H1 (cell line): ENCODE results near the gene ACAP3. TPM values are rescaled to one million over a fixed set of nuclear protein-coding genes. Genes with fewer than 3 reads are reported as not detected.

Source experiments
- CBX5 ChIP-seq: fragments of 300-800, 300-1000 bp; sonication (generic); IDR thresholded peaks from 2 replicates; pipeline ENCODE4 v1.7.1; 2016; ENCODE audit warnings: antibody characterized with exemption, low read length, low read depth
- CHD2 ChIP-seq: IDR thresholded peaks from 2 replicates; pipeline ENCODE4 v1.6.1; 2012; ENCODE audit warnings: low read length, improper control_type of control experiment
- CREB1 ChIP-seq: IDR thresholded peaks from 2 replicates; pipeline ENCODE4 v1.6.1; 2012; ENCODE audit warnings: inconsistent platforms
- HDAC2 ChIP-seq, 2 experiments: fragments of 300-600 bp in 1 of 2; sonication (generic) in 1 of 2; IDR thresholded peaks; 2 replicates each; pipeline ENCODE4 v1.6.1; 2011 to 2012; ENCODE audit warnings: low read depth in 2 of 2, low read length in 2 of 2, mild to moderate bottlenecking in 2 of 2, moderate library complexity in 2 of 2, borderline replicate concordance in 1 of 2, inconsistent platforms in 1 of 2
- PHF8 ChIP-seq: fragments of 200-600 bp; sonication (generic); conservative IDR thresholded peaks from 2 replicates; pipeline ENCODE4 v1.7.1; 2012; ENCODE audit warnings: low read depth, mild to moderate bottlenecking, inconsistent platforms, low read length, moderate library complexity
- POLR2AphosphoS5 ChIP-seq: IDR thresholded peaks from 2 replicates; pipeline ENCODE4 v1.6.1; 2011; ENCODE audit warnings: low read depth, low read length
- POU5F1 ChIP-seq: IDR thresholded peaks from 2 replicates; pipeline ENCODE4 v1.6.1; 2011; ENCODE audit warnings: low read depth, mild to moderate bottlenecking, low read length, moderate library complexity
- SIX5 ChIP-seq: IDR thresholded peaks from 2 replicates; pipeline ENCODE4 v1.6.1; 2011; ENCODE audit warnings: mild to moderate bottlenecking, low read depth, low read length
- SRF ChIP-seq: IDR thresholded peaks from 2 replicates; pipeline ENCODE4 v1.6.1; 2011; ENCODE audit warnings: mild to moderate bottlenecking, low read depth, low read length, moderate library complexity
- TBP ChIP-seq: IDR thresholded peaks from 2 replicates; pipeline ENCODE4 v1.6.1; 2011; ENCODE audit warnings: low read depth, low read length, improper control_type of control experiment
- polyA plus RNA-seq, 7 experiments: library from polyadenylated mRNA; depleted of rRNA in 3 of 7; stranded (reverse) in 5 of 7; unstranded in 2 of 7; fragments of >200 nt in 5 of 7; fragments of 200-250 nt in 2 of 7; gene quantifications; 1 replicate in 5 of 7; 2 replicates in 1 of 7; 4 replicates in 1 of 7; pipeline versions ENCODE4 v1.2.1 to v1.2.3, GENCODE V29; 2011 to 2013; ENCODE audit warnings: missing spikeins in 2 of 7, mixed read lengths in 2 of 7
- total RNA-seq: library from RNA; stranded (reverse); fragmentation: NEBNext Ultra II Directional; extraction: Animal tissue kit (Norgen Biotek cat#: 25700); gene quantifications from 2 replicates; pipeline ENCODE4 v1.2.1, GENCODE V29; 2021
- TF ChIP-seq, protein P1 (sequence below): fragments of 300-600 bp; sonication (generic); IDR thresholded peaks from 2 replicates; pipeline ENCODE4 v1.7.1; 2012; ENCODE audit warnings: low read length, moderate library complexity, mild to moderate bottlenecking, inconsistent platforms; ENCODE audit not compliant: insufficient replicate concordance
- TF ChIP-seq, protein P2 (sequence below): IDR thresholded peaks from 2 replicates; pipeline ENCODE4 v1.6.1; 2011; ENCODE audit warnings: low read length, improper control_type of control experiment

The ACAP3 gene
- total and polyA plus RNA-seq, 2 of the 8 experiments (the other 6 are each of a cell fraction or from before 2014, with no cell fraction given), result 14.8 to 28.3 TPM

DNA sequence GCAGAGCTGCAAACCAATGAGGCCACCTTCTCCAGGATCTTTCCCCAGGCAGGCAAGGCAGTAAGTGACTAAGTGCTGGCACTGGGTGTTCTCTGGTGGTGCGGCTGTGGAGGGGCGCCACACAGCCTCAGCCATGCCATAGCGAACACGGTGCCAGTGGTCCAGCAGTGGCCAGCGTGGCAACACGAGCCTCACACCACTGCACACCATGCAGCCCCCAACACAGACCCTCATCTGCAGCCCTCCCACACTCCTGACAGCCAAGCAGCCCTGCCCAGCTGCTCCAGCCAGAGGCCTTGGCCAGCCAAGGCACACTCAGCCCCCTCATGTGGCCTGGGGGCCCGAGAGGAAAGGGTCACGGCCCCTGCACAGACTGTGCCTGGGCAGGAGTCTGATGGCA, 13.7 kb upstream of the ACAP3 start (continued):
- TF ChIP-seq, protein P1, sequence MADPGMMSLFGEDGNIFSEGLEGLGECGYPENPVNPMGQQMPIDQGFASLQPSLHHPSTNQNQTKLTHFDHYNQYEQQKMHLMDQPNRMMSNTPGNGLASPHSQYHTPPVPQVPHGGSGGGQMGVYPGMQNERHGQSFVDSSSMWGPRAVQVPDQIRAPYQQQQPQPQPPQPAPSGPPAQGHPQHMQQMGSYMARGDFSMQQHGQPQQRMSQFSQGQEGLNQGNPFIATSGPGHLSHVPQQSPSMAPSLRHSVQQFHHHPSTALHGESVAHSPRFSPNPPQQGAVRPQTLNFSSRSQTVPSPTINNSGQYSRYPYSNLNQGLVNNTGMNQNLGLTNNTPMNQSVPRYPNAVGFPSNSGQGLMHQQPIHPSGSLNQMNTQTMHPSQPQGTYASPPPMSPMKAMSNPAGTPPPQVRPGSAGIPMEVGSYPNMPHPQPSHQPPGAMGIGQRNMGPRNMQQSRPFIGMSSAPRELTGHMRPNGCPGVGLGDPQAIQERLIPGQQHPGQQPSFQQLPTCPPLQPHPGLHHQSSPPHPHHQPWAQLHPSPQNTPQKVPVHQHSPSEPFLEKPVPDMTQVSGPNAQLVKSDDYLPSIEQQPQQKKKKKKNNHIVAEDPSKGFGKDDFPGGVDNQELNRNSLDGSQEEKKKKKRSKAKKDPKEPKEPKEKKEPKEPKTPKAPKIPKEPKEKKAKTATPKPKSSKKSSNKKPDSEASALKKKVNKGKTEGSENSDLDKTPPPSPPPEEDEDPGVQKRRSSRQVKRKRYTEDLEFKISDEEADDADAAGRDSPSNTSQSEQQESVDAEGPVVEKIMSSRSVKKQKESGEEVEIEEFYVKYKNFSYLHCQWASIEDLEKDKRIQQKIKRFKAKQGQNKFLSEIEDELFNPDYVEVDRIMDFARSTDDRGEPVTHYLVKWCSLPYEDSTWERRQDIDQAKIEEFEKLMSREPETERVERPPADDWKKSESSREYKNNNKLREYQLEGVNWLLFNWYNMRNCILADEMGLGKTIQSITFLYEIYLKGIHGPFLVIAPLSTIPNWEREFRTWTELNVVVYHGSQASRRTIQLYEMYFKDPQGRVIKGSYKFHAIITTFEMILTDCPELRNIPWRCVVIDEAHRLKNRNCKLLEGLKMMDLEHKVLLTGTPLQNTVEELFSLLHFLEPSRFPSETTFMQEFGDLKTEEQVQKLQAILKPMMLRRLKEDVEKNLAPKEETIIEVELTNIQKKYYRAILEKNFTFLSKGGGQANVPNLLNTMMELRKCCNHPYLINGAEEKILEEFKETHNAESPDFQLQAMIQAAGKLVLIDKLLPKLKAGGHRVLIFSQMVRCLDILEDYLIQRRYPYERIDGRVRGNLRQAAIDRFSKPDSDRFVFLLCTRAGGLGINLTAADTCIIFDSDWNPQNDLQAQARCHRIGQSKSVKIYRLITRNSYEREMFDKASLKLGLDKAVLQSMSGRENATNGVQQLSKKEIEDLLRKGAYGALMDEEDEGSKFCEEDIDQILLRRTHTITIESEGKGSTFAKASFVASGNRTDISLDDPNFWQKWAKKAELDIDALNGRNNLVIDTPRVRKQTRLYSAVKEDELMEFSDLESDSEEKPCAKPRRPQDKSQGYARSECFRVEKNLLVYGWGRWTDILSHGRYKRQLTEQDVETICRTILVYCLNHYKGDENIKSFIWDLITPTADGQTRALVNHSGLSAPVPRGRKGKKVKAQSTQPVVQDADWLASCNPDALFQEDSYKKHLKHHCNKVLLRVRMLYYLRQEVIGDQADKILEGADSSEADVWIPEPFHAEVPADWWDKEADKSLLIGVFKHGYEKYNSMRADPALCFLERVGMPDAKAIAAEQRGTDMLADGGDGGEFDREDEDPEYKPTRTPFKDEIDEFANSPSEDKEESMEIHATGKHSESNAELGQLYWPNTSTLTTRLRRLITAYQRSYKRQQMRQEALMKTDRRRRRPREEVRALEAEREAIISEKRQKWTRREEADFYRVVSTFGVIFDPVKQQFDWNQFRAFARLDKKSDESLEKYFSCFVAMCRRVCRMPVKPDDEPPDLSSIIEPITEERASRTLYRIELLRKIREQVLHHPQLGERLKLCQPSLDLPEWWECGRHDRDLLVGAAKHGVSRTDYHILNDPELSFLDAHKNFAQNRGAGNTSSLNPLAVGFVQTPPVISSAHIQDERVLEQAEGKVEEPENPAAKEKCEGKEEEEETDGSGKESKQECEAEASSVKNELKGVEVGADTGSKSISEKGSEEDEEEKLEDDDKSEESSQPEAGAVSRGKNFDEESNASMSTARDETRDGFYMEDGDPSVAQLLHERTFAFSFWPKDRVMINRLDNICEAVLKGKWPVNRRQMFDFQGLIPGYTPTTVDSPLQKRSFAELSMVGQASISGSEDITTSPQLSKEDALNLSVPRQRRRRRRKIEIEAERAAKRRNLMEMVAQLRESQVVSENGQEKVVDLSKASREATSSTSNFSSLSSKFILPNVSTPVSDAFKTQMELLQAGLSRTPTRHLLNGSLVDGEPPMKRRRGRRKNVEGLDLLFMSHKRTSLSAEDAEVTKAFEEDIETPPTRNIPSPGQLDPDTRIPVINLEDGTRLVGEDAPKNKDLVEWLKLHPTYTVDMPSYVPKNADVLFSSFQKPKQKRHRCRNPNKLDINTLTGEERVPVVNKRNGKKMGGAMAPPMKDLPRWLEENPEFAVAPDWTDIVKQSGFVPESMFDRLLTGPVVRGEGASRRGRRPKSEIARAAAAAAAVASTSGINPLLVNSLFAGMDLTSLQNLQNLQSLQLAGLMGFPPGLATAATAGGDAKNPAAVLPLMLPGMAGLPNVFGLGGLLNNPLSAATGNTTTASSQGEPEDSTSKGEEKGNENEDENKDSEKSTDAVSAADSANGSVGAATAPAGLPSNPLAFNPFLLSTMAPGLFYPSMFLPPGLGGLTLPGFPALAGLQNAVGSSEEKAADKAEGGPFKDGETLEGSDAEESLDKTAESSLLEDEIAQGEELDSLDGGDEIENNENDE, result no peak
- TF ChIP-seq CREB1 (no peak), HDAC2 (IDR thresholded peaks at IDR 0.05; ENCODE audit: borderline replicate concordance in 1 of 2, low read depth in 2 of 2, low read length in 2 of 2) (no peak), TBP (no peak), POU5F1 (no peak), CBX5 (no peak), POLR2AphosphoS5 (no peak), SIX5 (no peak), CHD2 (no peak), SRF (no peak), PHF8 (no peak)
- TF ChIP-seq, protein P2, sequence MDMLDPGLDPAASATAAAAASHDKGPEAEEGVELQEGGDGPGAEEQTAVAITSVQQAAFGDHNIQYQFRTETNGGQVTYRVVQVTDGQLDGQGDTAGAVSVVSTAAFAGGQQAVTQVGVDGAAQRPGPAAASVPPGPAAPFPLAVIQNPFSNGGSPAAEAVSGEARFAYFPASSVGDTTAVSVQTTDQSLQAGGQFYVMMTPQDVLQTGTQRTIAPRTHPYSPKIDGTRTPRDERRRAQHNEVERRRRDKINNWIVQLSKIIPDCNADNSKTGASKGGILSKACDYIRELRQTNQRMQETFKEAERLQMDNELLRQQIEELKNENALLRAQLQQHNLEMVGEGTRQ, result no peak
